Measurements from ENCODE around the gene SEL1L3.

- no peak for TF ChIP-seq CTCF (IDR thresholded peaks at IDR 0.05)
- no peak for TF ChIP-seq EP300 (IDR thresholded peaks at IDR 0.05)
- TF ChIP-seq POLR2A (IDR thresholded peaks at IDR 0.05) = no peak
- TF ChIP-seq POLR2AphosphoS5 (IDR thresholded peaks at IDR 0.05) = no peak
These were observed 106.3 kb downstream of the SEL1L3 start for GRCh38 chr4:25756503-25756902.

Data from gastroesophageal sphincter (tissue), 3 donors.